Lower leg skin (tissue), 3 donors: ENCODE measurements around the gene PACS2.

Experiments
- CTCF ChIP-seq, 3 donors: fragments of 450-650 bp; IDR thresholded peaks; one replicate each; pipeline ENCODE4 v1.5.1; 2016; ENCODE audit warnings: antibody characterized with exemption in 3 of 3, mild to moderate bottlenecking in 3 of 3, moderate library complexity in 2 of 3
- POLR2A ChIP-seq, 2 donors: fragments of 450-650 bp; IDR thresholded peaks; one replicate each; pipeline ENCODE4 v1.6.1; 2016 to 2017; ENCODE audit warnings: antibody characterized with exemption in 2 of 2, mild to moderate bottlenecking in 1 of 2, moderate library complexity in 1 of 2

- TF ChIP-seq CTCF (IDR thresholded peaks at IDR 0.05) (no peak), POLR2A (IDR thresholded peaks at IDR 0.05) (no peak)
These were observed 21.5 kb upstream of the PACS2 start for GRCh38 chr14:105292826-105293711.
